Cardiac muscle cell (in vitro differentiated cells and primary cell): Measurements from ENCODE around the gene PCYT1A. TPM values are rescaled to one million over a fixed set of nuclear protein-coding genes. Genes with fewer than 3 reads are reported as not detected.
A peak's percentile ranks its signal among the peaks of the same experiment; 100 is the strongest.
"Not testable (repeated sequence)": the region's sequence is repeated elsewhere in the genome, so short reads cannot be mapped to it uniquely, and the experiment has no call there.

Source experiments
- DNase-seq, 2 donors: peaks; one replicate each; pipeline versions ENCODE4 v3.0.0 to v3.0.0-alpha.2; 2010 to 2017; ENCODE audit warnings: low read depth in 1 of 2, low spot score in 1 of 2
- H3K27ac ChIP-seq: fragments of 200-600 bp; sonication (generic); 2 replicates; pipeline ENCODE4 v1.5.1; 2016
- H3K27me3 ChIP-seq: fragments of 200-600 bp; sonication (generic); 2 replicates; pipeline ENCODE4 v1.6.0; 2016; ENCODE audit warnings: control low read depth
- H3K36me3 ChIP-seq: fragments of 200-600 bp; sonication (generic); 2 replicates; pipeline ENCODE4 v1.5.1; 2016; ENCODE audit warnings: control low read depth
- H3K4me1 ChIP-seq: fragments of 200-600 bp; sonication (generic); 2 replicates; pipeline ENCODE4 v1.8.1; 2017; ENCODE audit warnings: low read depth, mild to moderate bottlenecking, mixed run types
- H3K4me3 ChIP-seq: fragments of 200-600 bp; sonication (generic); 2 replicates; pipeline ENCODE4 v1.5.1; 2016; ENCODE audit warnings: mild to moderate bottlenecking
- H3K9me3 ChIP-seq: fragments of 200-600 bp; sonication (generic); 2 replicates; pipeline ENCODE4 v1.5.1; 2017; ENCODE audit warnings: low read depth, mild to moderate bottlenecking, control low read depth
- CTCF ChIP-seq: IDR thresholded peaks from 2 replicates; pipeline ENCODE4 v1.5.1; 2012; ENCODE audit warnings: low read depth, mild to moderate bottlenecking, low read length
- polyA plus RNA-seq: library from polyadenylated mRNA; unstranded; fragments of >200 nt; fragmentation: Nextera tagmentation; extraction: Ambion mirVana; gene quantifications from 2 replicates; pipeline ENCODE4 v1.2.1, GENCODE V29; 2016
- total RNA-seq: library from RNA; depleted of rRNA; stranded (reverse); fragments of >200 nt; gene quantifications from 2 replicates; pipeline ENCODE4 v1.2.3, GENCODE V29; 2016

The PCYT1A gene
- total and polyA plus RNA-seq, 2 experiments from 2014 or later: 23.6 to 66.5 TPM

- peaks cover 10% of the 10 kb centered on the region for H3K27me3 ChIP-seq
- H3K36me3 ChIP-seq: no peaks in the 10 kb centered on the region
- H3K4me1 ChIP-seq: no peaks in the 10 kb centered on the region
- H3K9me3 ChIP-seq: no peaks in the 10 kb centered on the region
- H3K27ac ChIP-seq: no peak overlapping the region
- H3K4me3 ChIP-seq: peak overlapping the region; percentile 24
- peak in 1 of 2 donors; percentile 57 for DNase-seq
- no peak for TF ChIP-seq CTCF
Observed at GRCh38 chr3:196207159-196207832, 80.2 kb downstream of the PCYT1A start.

GRCh38 chr3:196205442-196206205 is 81.9 kb downstream of the PCYT1A start:
- H3K4me1 ChIP-seq, H3K36me3 ChIP-seq, DNase-seq, H3K27me3 ChIP-seq, H3K9me3 ChIP-seq, H3K4me3 ChIP-seq, H3K27ac ChIP-seq: not testable (repeated sequence)

GRCh38 chr3:196203846-196204245 is 83.7 kb downstream of the PCYT1A start:
- no peak for DNase-seq
- no peak for TF ChIP-seq CTCF
- H3K27ac ChIP-seq: no peak overlapping the region
- H3K4me1 ChIP-seq: no peaks in the 10 kb centered on the region
- H3K4me3 ChIP-seq: no peak overlapping the region
- no peaks in the 10 kb centered on the region for H3K9me3 ChIP-seq
- no peaks in the 10 kb centered on the region for H3K36me3 ChIP-seq
- H3K27me3 ChIP-seq: peaks cover 10% of the 10 kb centered on the region

GRCh38 chr3:196202516-196202970 is 85.0 kb downstream of the PCYT1A start:
- Histone ChIP-seq H3K9me3 (no peaks in the 10 kb centered on the region), H3K27me3 (peaks cover 10% of the 10 kb centered on the region), H3K27ac (no peak overlapping the region), H3K36me3 (no peaks in the 10 kb centered on the region), H3K4me1 (no peaks in the 10 kb centered on the region), H3K4me3 (no peak overlapping the region)
- TF ChIP-seq CTCF: no peak
- peak in 1 of 2 donors; percentile 68 for DNase-seq

- TF ChIP-seq CTCF: no peak
Observed at GRCh38 chr3:196198771-196199753, 88.5 kb downstream of the PCYT1A start.

More at GRCh38 chr3:196198771-196199753, 88.5 kb downstream of the PCYT1A start:
- Histone ChIP-seq H3K27ac (no peak overlapping the region), H3K27me3 (no peaks in the 10 kb centered on the region), H3K4me1 (peaks cover 1% of the 10 kb centered on the region), H3K9me3 (no peaks in the 10 kb centered on the region), H3K4me3 (no peak overlapping the region), H3K36me3 (no peaks in the 10 kb centered on the region)
- no peak for DNase-seq
